HepG2 (cell line): ENCODE results near the gene DNASE2. TPM values are rescaled to one million over a fixed set of nuclear protein-coding genes. Genes with fewer than 3 reads are reported as not detected.

Experiments
- CREB1 ChIP-seq, 2 experiments: fragments of 450-650 bp in 1 of 2; IDR thresholded peaks; 2 replicates each; pipeline ENCODE4 v1.6.1; 2016 to 2017; ENCODE audit warnings: control low read depth in 1 of 2, mild to moderate bottlenecking in 1 of 2, missing compliant biosample characterization in 1 of 2, missing genetic modification characterization in 1 of 2
- FLYWCH1 ChIP-seq: sonication (generic); formaldehyde crosslinking; IDR thresholded peaks from 2 replicates; pipeline ENCODE4 v1.8.1; 2023; ENCODE audit warnings: mild to moderate bottlenecking, missing genetic modification reagents
- FOXP4 ChIP-seq: sonication (generic); formaldehyde crosslinking; IDR thresholded peaks from 2 replicates; pipeline ENCODE4 v1.4.0; 2020; ENCODE audit warnings: missing genetic modification reagents
- GTF3A ChIP-seq: sonication (generic); formaldehyde crosslinking; conservative IDR thresholded peaks from 2 replicates; pipeline ENCODE4 v1.4.0; 2020; ENCODE audit warnings: mild to moderate bottlenecking, missing genetic modification reagents
- HOXA7 ChIP-seq: sonication (generic); formaldehyde crosslinking; IDR thresholded peaks from 2 replicates; pipeline ENCODE4 v1.8.1; 2022; ENCODE audit warnings: mild to moderate bottlenecking, missing genetic modification reagents, moderate library complexity
- IKZF5 ChIP-seq: IDR thresholded peaks from 2 replicates; pipeline ENCODE4 v1.6.1; 2018; ENCODE audit warnings: missing genetic modification reagents, mild to moderate bottlenecking, missing compliant biosample characterization
- MATR3 ChIP-seq: sonication (generic); formaldehyde crosslinking; IDR thresholded peaks from 2 replicates; pipeline ENCODE4 v1.4.0; 2020; ENCODE audit warnings: missing genetic modification reagents
- MIER3 ChIP-seq: IDR thresholded peaks from 2 replicates; pipeline ENCODE4 v1.6.1; 2016; ENCODE audit warnings: missing compliant biosample characterization, borderline replicate concordance
- STAG1 ChIP-seq: sonication (generic); formaldehyde crosslinking; IDR thresholded peaks from 2 replicates; pipeline ENCODE4 v1.4.0; 2020; ENCODE audit warnings: missing genetic modification reagents
- SUZ12 ChIP-seq: fragments of 150-350 bp; IDR thresholded peaks from 2 replicates; pipeline ENCODE4 v1.6.1; 2014; ENCODE audit warnings: low read depth, low read length
- XRCC5 ChIP-seq: fragments of 200-400 bp; formaldehyde crosslinking; optimal IDR thresholded peaks from 2 replicates; pipeline ENCODE3; 2017; ENCODE audit warnings: mild to moderate bottlenecking, low read length
- ZNF235 ChIP-seq: sonication (generic); formaldehyde crosslinking; IDR thresholded peaks from 2 replicates; pipeline ENCODE4 v1.8.1; 2023; ENCODE audit warnings: mild to moderate bottlenecking, missing genetic modification reagents, borderline replicate concordance
- ZNF281 ChIP-seq: sonication (generic); formaldehyde crosslinking; IDR thresholded peaks from 2 replicates; pipeline ENCODE4 v1.4.0; 2020; ENCODE audit warnings: missing genetic modification reagents, borderline replicate concordance
- ZNF343 ChIP-seq: sonication (generic); formaldehyde crosslinking; IDR thresholded peaks from 2 replicates; pipeline ENCODE4 v1.4.0; 2020; ENCODE audit warnings: mild to moderate bottlenecking, missing genetic modification reagents
- ZNF574 ChIP-seq: sonication (generic); formaldehyde crosslinking; IDR thresholded peaks from 2 replicates; pipeline ENCODE4 v1.4.0; 2020; ENCODE audit warnings: missing genetic modification reagents
- ZNF775 ChIP-seq: sonication (generic); formaldehyde crosslinking; IDR thresholded peaks from 2 replicates; pipeline ENCODE4 v1.4.0; 2020; ENCODE audit warnings: missing genetic modification reagents, mild to moderate bottlenecking, moderate library complexity, borderline replicate concordance
- ZNF777 ChIP-seq: sonication (generic); formaldehyde crosslinking; IDR thresholded peaks from 2 replicates; pipeline ENCODE4 v1.4.0; 2020; ENCODE audit warnings: missing genetic modification reagents
- ZNF782 ChIP-seq: sonication (generic); formaldehyde crosslinking; IDR thresholded peaks from 2 replicates; pipeline ENCODE4 v1.4.0; 2020; ENCODE audit warnings: missing genetic modification reagents, mild to moderate bottlenecking, borderline replicate concordance
- ZSCAN31 ChIP-seq: sonication (generic); formaldehyde crosslinking; IDR thresholded peaks from 2 replicates; pipeline ENCODE4 v1.5.0; 2020; ENCODE audit warnings: low read depth, mild to moderate bottlenecking, missing genetic modification reagents
- polyA plus RNA-seq, 8 experiments: library from polyadenylated mRNA; depleted of rRNA in 3 of 8; stranded (reverse) in 7 of 8; unstranded in 1 of 8; fragments of >200 nt; fragmentation: Illumina TruSeq in 4 of 8; extraction: Trizol in 4 of 8; gene quantifications; 2 replicates each; pipeline versions ENCODE4 v1.2.1 to v1.2.3, GENCODE V29; 2011 to 2016; ENCODE audit warnings: low read depth in 4 of 8, missing spikeins in 1 of 8, mixed read lengths in 1 of 8; ENCODE audit not compliant: insufficient read depth in 1 of 8
- total RNA-seq, 5 experiments: library from RNA; depleted of rRNA; stranded (reverse); fragments of >200 nt; fragmentation: Illumina TruSeq; extraction: Trizol; gene quantifications; 2 replicates each; pipeline ENCODE4 v1.2.3, GENCODE V29; 2016; ENCODE audit warnings: low read depth in 1 of 5

The DNASE2 gene
- total and polyA plus RNA-seq, 2 of the 13 experiments (the other 11 are each of a cell fraction or from before 2014, with no cell fraction given): 7.5 to 16.2 TPM

- TF ChIP-seq ZNF281 (CRISPR knock-in tag) (no peak; the same call in 1 of the 2 replicates), MIER3 (CRISPR knock-in tag) (no peak), ZNF343 (no peak), MATR3 (CRISPR knock-in tag) (no peak), ZNF782 (CRISPR knock-in tag) (no peak), ZNF775 (CRISPR knock-in tag) (no peak), STAG1 (CRISPR knock-in tag) (peak; percentile 98), FOXP4 (no peak), FLYWCH1 (no peak), HOXA7 (CRISPR knock-in tag) (no peak), XRCC5 (peak; percentile 68), ZNF574 (peak; percentile 71), ZNF777 (CRISPR knock-in tag) (peak; percentile 76), SUZ12 (no peak), CREB1 (IDR thresholded peaks at IDR 0.05) (no peak), CREB1 (CRISPR knock-in tag; IDR thresholded peaks at IDR 0.05) (no peak), ZSCAN31 (peak; percentile 66; the same call in 1 of the 2 replicates), ZNF235 (no peak), IKZF5 (CRISPR knock-in tag) (no peak), GTF3A (CRISPR knock-in tag) (no peak)
Measured at GRCh38 chr19:12847159-12848139, 33.8 kb downstream of the DNASE2 start (continued).
